Esophagus squamous epithelium (tissue), 4 donors: ENCODE results near the gene KCTD3.

Source experiments
- POLR2A ChIP-seq, 4 donors: fragments of 450-650 bp; IDR thresholded peaks; one replicate each; pipeline ENCODE4 v1.6.1; 2017; ENCODE audit warnings: antibody characterized with exemption in 4 of 4, mild to moderate bottlenecking in 4 of 4, moderate library complexity in 3 of 4
- TF ChIP-seq, protein P1 (sequence below), 6 experiments: fragments of 450-650 bp in 4 of 6; fragments of 200-600 bp in 2 of 6; sonication (generic) in 2 of 6; IDR thresholded peaks; one replicate each; pipeline ENCODE4 v1.5.1; 2016 to 2019; ENCODE audit warnings: antibody characterized with exemption in 6 of 6, mild to moderate bottlenecking in 4 of 6, moderate library complexity in 4 of 6

DNA sequence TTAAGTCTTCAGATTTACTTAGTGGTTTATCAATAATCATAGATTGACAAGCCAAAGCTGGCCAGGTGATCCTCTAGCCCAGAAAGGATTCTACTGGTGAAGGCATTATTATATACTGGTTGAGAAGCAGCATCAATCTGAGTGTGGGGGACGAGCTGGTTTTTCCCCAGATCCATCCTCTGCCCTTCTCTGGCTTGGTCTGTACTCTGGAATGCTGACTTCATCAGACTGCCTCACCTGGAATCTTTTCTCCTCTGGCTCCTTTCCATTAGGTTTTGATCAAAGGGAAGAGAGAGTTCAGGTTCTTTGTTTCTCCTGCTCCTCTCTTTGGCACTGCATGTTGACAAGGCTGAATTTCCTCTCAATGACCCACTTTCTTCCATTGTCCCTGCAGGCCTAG is 93.9 kb downstream of the KCTD3 start:
- TF ChIP-seq, protein P1, sequence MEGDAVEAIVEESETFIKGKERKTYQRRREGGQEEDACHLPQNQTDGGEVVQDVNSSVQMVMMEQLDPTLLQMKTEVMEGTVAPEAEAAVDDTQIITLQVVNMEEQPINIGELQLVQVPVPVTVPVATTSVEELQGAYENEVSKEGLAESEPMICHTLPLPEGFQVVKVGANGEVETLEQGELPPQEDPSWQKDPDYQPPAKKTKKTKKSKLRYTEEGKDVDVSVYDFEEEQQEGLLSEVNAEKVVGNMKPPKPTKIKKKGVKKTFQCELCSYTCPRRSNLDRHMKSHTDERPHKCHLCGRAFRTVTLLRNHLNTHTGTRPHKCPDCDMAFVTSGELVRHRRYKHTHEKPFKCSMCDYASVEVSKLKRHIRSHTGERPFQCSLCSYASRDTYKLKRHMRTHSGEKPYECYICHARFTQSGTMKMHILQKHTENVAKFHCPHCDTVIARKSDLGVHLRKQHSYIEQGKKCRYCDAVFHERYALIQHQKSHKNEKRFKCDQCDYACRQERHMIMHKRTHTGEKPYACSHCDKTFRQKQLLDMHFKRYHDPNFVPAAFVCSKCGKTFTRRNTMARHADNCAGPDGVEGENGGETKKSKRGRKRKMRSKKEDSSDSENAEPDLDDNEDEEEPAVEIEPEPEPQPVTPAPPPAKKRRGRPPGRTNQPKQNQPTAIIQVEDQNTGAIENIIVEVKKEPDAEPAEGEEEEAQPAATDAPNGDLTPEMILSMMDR (IDR thresholded peaks at IDR 0.05): no peak
- no peak for TF ChIP-seq POLR2A (IDR thresholded peaks at IDR 0.05)
